WTC11 (cell line): ENCODE results near the gene STAG2. TPM values are rescaled to one million over a fixed set of nuclear protein-coding genes. Genes with fewer than 3 reads are reported as not detected.

Experiments used
- ATAC-seq: fragments of 200-7000 bp; cut with Tn5 transposase; 2 replicates; pipeline ENCODE4 v1.10.0; 2021; ENCODE audit warnings: mild to moderate bottlenecking, moderate library complexity
- CTCF ChIA-PET: fragments of 300-600 bp; sonication (Branson Sonifier 250); formaldehyde crosslinking; loops from one replicate; lab custom pipeline; 2021; ENCODE audit warnings: antibody characterized with exemption; lab: Charles Lee
- POLR2A ChIA-PET: fragments of 350-600 bp; sonication (Branson Sonifier 250); formaldehyde crosslinking; loops from one replicate; lab custom pipeline; 2021; ENCODE audit warnings: antibody characterized with exemption; lab: Charles Lee
- DNase-seq: peaks from one replicate; pipeline ENCODE4 v3.0.0; 2021; ENCODE audit warnings: low spot score
- H3K27ac Mint-ChIP-seq: 2 replicates; pipeline ENCODE4 v1.8.0; 2021; ENCODE audit warnings: mixed read lengths
- H3K27me3 Mint-ChIP-seq: 2 replicates; pipeline ENCODE4 v1.8.0; 2021; ENCODE audit warnings: low read depth, mild to moderate bottlenecking, moderate library complexity, mixed read lengths
- H3K36me3 Mint-ChIP-seq: 2 replicates; pipeline ENCODE4 v1.8.0; 2021; ENCODE audit warnings: mixed read lengths
- H3K4me1 Mint-ChIP-seq: 2 replicates; pipeline ENCODE4 v1.8.0; 2022; ENCODE audit warnings: mixed read lengths
- H3K4me3 Mint-ChIP-seq: 2 replicates; pipeline ENCODE4 v1.8.0; 2021; ENCODE audit warnings: mild to moderate bottlenecking, moderate library complexity, mixed read lengths
- H3K9me3 Mint-ChIP-seq: 2 replicates; pipeline ENCODE4 v1.8.0; 2021; ENCODE audit warnings: mixed read lengths
- E2F1 ChIP-seq: sonication (generic); formaldehyde crosslinking; IDR thresholded peaks from 2 replicates; pipeline ENCODE4 v1.8.0; 2022; ENCODE audit warnings: mild to moderate bottlenecking, missing genetic modification reagents
- ELF4 ChIP-seq: sonication (generic); formaldehyde crosslinking; IDR thresholded peaks from 2 replicates; pipeline ENCODE4 v1.8.1; 2022; ENCODE audit warnings: low read depth, mild to moderate bottlenecking, moderate library complexity, missing genetic modification reagents
- ERG ChIP-seq: fragments of 250-450 bp; sonication (Bioruptor Pico); IDR thresholded peaks from 2 replicates; pipeline ENCODE4 v1.8.0; 2021; ENCODE audit warnings: mild to moderate bottlenecking
- NFYB ChIP-seq: sonication (generic); formaldehyde crosslinking; conservative IDR thresholded peaks from 2 replicates; pipeline ENCODE4 v1.8.0; 2022; ENCODE audit warnings: low read depth, missing genetic modification reagents
- NR1H2 ChIP-seq: sonication (generic); formaldehyde crosslinking; IDR thresholded peaks from 2 replicates; pipeline ENCODE4 v1.9.0; 2021; ENCODE audit warnings: mild to moderate bottlenecking, moderate library complexity, missing genetic modification reagents
- OVOL2 ChIP-seq: fragments of 250-450 bp; sonication (Bioruptor Pico); IDR thresholded peaks from 2 replicates; pipeline ENCODE4 v1.9.0; 2021; ENCODE audit warnings: mild to moderate bottlenecking, borderline replicate concordance
- PRRX2 ChIP-seq: fragments of 250-450 bp; sonication (Bioruptor Pico); IDR thresholded peaks from 2 replicates; pipeline ENCODE4 v1.8.0; 2021; ENCODE audit warnings: mild to moderate bottlenecking
- ZBTB21 ChIP-seq: sonication (generic); formaldehyde crosslinking; IDR thresholded peaks from 2 replicates; pipeline ENCODE4 v1.8.1; 2023; ENCODE audit warnings: mild to moderate bottlenecking, missing genetic modification reagents, borderline replicate concordance
- ZNF281 ChIP-seq: sonication (generic); formaldehyde crosslinking; IDR thresholded peaks from 2 replicates; pipeline ENCODE4 v1.8.0; 2023; ENCODE audit warnings: mild to moderate bottlenecking, missing genetic modification reagents
- ZNF317 ChIP-seq: sonication (generic); formaldehyde crosslinking; IDR thresholded peaks from 2 replicates; pipeline ENCODE4 v1.8.1; 2023; ENCODE audit warnings: low read depth, mild to moderate bottlenecking, moderate library complexity, missing genetic modification reagents, borderline replicate concordance
- total RNA-seq: library from RNA; stranded (reverse); gene quantifications from 3 replicates; pipeline ENCODE4 v1.2.3, GENCODE V29; 2021
- TF ChIP-seq, protein P1 (sequence below): sonication (generic); formaldehyde crosslinking; IDR thresholded peaks from 2 replicates; pipeline ENCODE4 v1.8.0; 2022; ENCODE audit warnings: missing genetic modification reagents
- TF ChIP-seq, protein P2 (sequence below): sonication (generic); formaldehyde crosslinking; conservative IDR thresholded peaks from 2 replicates; pipeline ENCODE4 v1.8.1; 2023; ENCODE audit warnings: mild to moderate bottlenecking, low read depth, missing genetic modification reagents, moderate library complexity
- TF ChIP-seq, protein P3 (sequence below): sonication (generic); formaldehyde crosslinking; IDR thresholded peaks from 2 replicates; pipeline ENCODE4 v1.8.1; 2023; ENCODE audit warnings: mild to moderate bottlenecking, missing genetic modification reagents, moderate library complexity

Gene STAG2
- total RNA-seq, 1 experiment from 2014 or later: 70.5 TPM

DNA sequence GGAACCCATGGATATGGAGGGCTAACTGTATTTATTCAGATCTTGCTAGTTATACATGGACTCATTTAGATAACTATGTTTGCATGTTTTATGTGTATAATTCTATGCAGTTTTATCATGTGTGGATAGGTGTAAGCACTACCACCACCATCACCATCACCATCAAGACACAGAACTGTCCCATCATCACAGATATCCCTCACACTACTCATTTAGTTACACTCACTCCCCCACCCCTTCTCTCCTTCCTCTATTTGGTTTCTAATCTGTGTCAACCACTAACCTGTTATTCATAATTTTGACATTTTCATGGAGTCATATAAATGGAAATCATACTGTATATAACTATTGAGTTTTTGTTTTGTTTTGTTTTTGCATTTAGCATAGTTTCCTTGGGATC lies 43.7 kb downstream of the STAG2 start (continued):
- TF ChIP-seq ERG (CRISPR knock-in tag) (no peak), ZNF281 (CRISPR knock-in tag) (no peak)

DNA sequence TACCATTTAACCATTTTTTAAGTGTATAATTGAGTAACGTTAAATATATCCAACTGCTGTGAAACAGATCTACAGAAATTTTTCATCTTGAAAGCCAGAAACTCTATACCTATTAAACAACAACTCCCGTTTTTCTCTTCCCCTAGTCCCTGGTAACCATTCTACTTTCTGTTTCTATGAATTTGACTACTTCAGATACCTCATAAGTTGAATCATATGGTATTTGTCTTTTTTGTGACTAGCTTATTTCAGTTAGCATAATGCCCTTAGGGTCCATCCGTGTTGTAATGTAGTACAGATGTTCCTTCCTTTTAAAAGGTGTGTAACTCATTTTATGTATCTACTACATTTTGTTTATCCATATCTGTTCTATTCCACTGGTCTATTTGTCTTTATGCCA lies 48.7 kb downstream of the STAG2 start:
- Mint-ChIP-seq H3K36me3 (peaks cover 9% of the 10 kb centered on the region), H3K4me1 (peaks cover 28% of the 10 kb centered on the region), H3K4me3 (no peak overlapping the region), H3K27me3 (no peaks in the 10 kb centered on the region), H3K9me3 (0 out of 2 replicates have a peak, but pooled peaks cover 4% of the 10 kb centered on the region), H3K27ac (peak overlapping the region; percentile 65; the same call in 1 of the 2 replicates)
- DNase-seq (no peak), ATAC-seq (no peak)
- TF ChIP-seq ZBTB21 (CRISPR knock-in tag) (no peak), PRRX2 (CRISPR knock-in tag) (no peak), OVOL2 (CRISPR knock-in tag) (no peak), NFYB (CRISPR knock-in tag) (no peak), ELF4 (CRISPR knock-in tag) (no peak), ZNF317 (CRISPR knock-in tag) (no peak), NR1H2 (CRISPR knock-in tag) (no peak)
- TF ChIP-seq, protein P1, sequence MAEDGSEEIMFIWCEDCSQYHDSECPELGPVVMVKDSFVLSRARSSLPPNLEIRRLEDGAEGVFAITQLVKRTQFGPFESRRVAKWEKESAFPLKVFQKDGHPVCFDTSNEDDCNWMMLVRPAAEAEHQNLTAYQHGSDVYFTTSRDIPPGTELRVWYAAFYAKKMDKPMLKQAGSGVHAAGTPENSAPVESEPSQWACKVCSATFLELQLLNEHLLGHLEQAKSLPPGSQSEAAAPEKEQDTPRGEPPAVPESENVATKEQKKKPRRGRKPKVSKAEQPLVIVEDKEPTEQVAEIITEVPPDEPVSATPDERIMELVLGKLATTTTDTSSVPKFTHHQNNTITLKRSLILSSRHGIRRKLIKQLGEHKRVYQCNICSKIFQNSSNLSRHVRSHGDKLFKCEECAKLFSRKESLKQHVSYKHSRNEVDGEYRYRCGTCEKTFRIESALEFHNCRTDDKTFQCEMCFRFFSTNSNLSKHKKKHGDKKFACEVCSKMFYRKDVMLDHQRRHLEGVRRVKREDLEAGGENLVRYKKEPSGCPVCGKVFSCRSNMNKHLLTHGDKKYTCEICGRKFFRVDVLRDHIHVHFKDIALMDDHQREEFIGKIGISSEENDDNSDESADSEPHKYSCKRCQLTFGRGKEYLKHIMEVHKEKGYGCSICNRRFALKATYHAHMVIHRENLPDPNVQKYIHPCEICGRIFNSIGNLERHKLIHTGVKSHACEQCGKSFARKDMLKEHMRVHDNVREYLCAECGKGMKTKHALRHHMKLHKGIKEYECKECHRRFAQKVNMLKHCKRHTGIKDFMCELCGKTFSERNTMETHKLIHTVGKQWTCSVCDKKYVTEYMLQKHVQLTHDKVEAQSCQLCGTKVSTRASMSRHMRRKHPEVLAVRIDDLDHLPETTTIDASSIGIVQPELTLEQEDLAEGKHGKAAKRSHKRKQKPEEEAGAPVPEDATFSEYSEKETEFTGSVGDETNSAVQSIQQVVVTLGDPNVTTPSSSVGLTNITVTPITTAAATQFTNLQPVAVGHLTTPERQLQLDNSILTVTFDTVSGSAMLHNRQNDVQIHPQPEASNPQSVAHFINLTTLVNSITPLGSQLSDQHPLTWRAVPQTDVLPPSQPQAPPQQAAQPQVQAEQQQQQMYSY (CRISPR knock-in tag): no peak
- TF ChIP-seq, protein P2, sequence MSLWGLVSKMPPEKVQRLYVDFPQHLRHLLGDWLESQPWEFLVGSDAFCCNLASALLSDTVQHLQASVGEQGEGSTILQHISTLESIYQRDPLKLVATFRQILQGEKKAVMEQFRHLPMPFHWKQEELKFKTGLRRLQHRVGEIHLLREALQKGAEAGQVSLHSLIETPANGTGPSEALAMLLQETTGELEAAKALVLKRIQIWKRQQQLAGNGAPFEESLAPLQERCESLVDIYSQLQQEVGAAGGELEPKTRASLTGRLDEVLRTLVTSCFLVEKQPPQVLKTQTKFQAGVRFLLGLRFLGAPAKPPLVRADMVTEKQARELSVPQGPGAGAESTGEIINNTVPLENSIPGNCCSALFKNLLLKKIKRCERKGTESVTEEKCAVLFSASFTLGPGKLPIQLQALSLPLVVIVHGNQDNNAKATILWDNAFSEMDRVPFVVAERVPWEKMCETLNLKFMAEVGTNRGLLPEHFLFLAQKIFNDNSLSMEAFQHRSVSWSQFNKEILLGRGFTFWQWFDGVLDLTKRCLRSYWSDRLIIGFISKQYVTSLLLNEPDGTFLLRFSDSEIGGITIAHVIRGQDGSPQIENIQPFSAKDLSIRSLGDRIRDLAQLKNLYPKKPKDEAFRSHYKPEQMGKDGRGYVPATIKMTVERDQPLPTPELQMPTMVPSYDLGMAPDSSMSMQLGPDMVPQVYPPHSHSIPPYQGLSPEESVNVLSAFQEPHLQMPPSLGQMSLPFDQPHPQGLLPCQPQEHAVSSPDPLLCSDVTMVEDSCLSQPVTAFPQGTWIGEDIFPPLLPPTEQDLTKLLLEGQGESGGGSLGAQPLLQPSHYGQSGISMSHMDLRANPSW (CRISPR knock-in tag): no peak
- POLR2A ChIA-PET: no interaction called here
- CTCF ChIA-PET: no interaction called here

DNA sequence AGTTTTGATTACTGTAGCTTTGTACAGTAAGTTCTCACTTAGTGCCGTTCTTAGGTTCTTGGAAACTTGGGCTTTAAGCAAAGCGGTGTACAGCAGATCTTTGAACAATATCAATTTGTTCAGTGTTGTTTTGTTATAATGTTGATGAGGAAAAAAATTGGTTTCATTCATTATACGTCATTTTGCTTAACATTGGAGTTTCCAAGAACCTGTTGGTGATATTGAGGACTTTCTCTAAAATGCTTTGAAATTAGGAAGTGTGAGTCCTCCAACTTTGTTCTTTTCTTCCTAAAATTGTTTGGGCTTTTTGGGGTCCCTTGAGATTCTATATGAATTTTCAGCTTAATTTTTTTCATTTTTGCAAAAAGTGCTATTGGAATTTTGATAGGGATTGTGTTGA lies 49.1 kb downstream of the STAG2 start:
- no peak overlapping the region for H3K27ac Mint-ChIP-seq
- POLR2A ChIA-PET: no interaction called here
- TF ChIP-seq, protein P3, sequence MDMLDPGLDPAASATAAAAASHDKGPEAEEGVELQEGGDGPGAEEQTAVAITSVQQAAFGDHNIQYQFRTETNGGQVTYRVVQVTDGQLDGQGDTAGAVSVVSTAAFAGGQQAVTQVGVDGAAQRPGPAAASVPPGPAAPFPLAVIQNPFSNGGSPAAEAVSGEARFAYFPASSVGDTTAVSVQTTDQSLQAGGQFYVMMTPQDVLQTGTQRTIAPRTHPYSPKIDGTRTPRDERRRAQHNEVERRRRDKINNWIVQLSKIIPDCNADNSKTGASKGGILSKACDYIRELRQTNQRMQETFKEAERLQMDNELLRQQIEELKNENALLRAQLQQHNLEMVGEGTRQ (CRISPR knock-in tag): no peak
- TF ChIP-seq E2F1 (CRISPR knock-in tag): no peak
- H3K4me1 Mint-ChIP-seq: peaks cover 25% of the 10 kb centered on the region
- peaks cover 9% of the 10 kb centered on the region for H3K36me3 Mint-ChIP-seq
- 0 out of 2 replicates have a peak, but pooled peaks cover 4% of the 10 kb centered on the region for H3K9me3 Mint-ChIP-seq
- CTCF ChIA-PET: no interaction called here
- H3K27me3 Mint-ChIP-seq: no peaks in the 10 kb centered on the region
- no peak overlapping the region for H3K4me3 Mint-ChIP-seq
- DNase-seq: no peak
- ATAC-seq: no peak
